DND-41 (cell line): ENCODE results near the gene DPY19L1.

Experiments
- ATAC-seq: fragments of 200-7000 bp; cut with Tn5 transposase; 3 replicates; pipeline ENCODE4 v1.9.1; 2021; ENCODE audit warnings: low read depth; ENCODE audit not compliant: insufficient read depth
- DNase-seq: peaks from one replicate; pipeline ENCODE4 v3.0.0-alpha.2; 2020
- H2AFZ ChIP-seq: 2 replicates; pipeline ENCODE4 v1.6.0; 2012; ENCODE audit warnings: low read depth, low read length
- H3K27ac ChIP-seq: 2 replicates; pipeline ENCODE4 v1.5.1; 2012; ENCODE audit warnings: low read length, inconsistent platforms
- H3K27me3 ChIP-seq: fragments of 200-600 bp; sonication (generic); 2 replicates; pipeline ENCODE4 v1.6.0; 2012; ENCODE audit warnings: low read length, mild to moderate bottlenecking, inconsistent platforms; ENCODE audit not compliant: insufficient read depth, poor library complexity
- H3K36me3 ChIP-seq: 2 replicates; pipeline ENCODE4 v1.5.1; 2012; ENCODE audit warnings: low read length, inconsistent platforms; ENCODE audit not compliant: insufficient read depth
- H3K4me1 ChIP-seq: 2 replicates; pipeline ENCODE4 v1.5.1; 2012; ENCODE audit warnings: mild to moderate bottlenecking, low read length; ENCODE audit not compliant: insufficient read depth
- H3K4me2 ChIP-seq: 2 replicates; pipeline ENCODE4 v1.6.0; 2012; ENCODE audit warnings: mild to moderate bottlenecking, moderate library complexity, low read length, inconsistent platforms; ENCODE audit not compliant: insufficient read depth
- H3K4me3 ChIP-seq, 2 experiments: fragments of 200-600 bp in 1 of 2; shearing (Covaris generic) in 1 of 2; 2 replicates each; pipeline ENCODE4 v1.5.1; 2012 to 2016; ENCODE audit warnings: inconsistent platforms in 2 of 2, low read length in 2 of 2, mild to moderate bottlenecking in 2 of 2, low read depth in 1 of 2, moderate library complexity in 1 of 2
- H3K79me2 ChIP-seq: 2 replicates; pipeline ENCODE4 v1.6.0; 2012; ENCODE audit warnings: low read length, inconsistent platforms; ENCODE audit not compliant: insufficient read depth
- H3K9ac ChIP-seq: 2 replicates; pipeline ENCODE4 v1.6.0; 2012; ENCODE audit warnings: low read depth, mild to moderate bottlenecking, inconsistent platforms, low read length, moderate library complexity
- H3K9me3 ChIP-seq: 2 replicates; pipeline ENCODE4 v1.5.1; 2012; ENCODE audit warnings: low read length, moderate library complexity, mild to moderate bottlenecking, inconsistent platforms; ENCODE audit not compliant: insufficient read depth, severe bottlenecking
- H4K20me1 ChIP-seq: 2 replicates; pipeline ENCODE4 v1.6.0; 2012; ENCODE audit warnings: low read length; ENCODE audit not compliant: insufficient read depth
- EZH2 ChIP-seq: IDR thresholded peaks from 3 replicates; pipeline ENCODE4 v1.6.1; 2012; ENCODE audit warnings: borderline replicate concordance, low read depth, mild to moderate bottlenecking, moderate library complexity, low read length, inconsistent platforms; ENCODE audit not compliant: severe bottlenecking
- TF ChIP-seq, protein P1 (sequence below): IDR thresholded peaks from 2 replicates; pipeline ENCODE4 v1.5.1; 2012; ENCODE audit warnings: borderline replicate concordance, low read length, moderate library complexity, mild to moderate bottlenecking; ENCODE audit not compliant: poor library complexity, severe bottlenecking; ENCODE audit errors: extremely low read depth

The DPY19L1 gene

DNA sequence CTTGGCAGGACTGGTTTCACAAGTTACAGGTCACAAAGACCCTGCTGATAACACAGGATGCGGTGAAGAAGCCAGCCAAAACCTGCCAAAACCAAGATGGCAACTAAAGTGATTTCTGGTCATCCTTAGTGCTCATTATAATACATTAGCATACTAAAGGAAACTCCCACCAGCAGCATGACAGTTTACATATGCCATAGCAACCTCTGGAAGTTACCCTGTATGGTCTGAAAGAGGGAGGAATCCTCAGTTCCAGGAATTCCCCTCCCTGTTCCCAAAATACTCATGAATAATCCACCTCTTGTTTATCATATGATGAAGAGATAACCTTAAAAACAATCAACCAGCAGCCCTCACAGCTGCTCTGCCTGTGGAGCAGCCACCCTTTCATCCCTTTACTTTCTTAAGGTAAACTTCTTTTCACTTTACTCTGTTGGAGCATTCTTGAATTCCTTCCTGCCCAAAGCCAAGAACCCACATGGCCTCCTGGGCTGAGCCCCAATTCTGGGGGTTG is 21.9 kb downstream of the DPY19L1 start:
- H4K20me1 ChIP-seq: no peaks in the 10 kb centered on the region; the same call in 1 of the 2 replicates
- H3K4me1 ChIP-seq: no peaks in the 10 kb centered on the region
- ATAC-seq: no peak
- H3K27ac ChIP-seq: no peak overlapping the region
- H3K9me3 ChIP-seq: no peaks in the 10 kb centered on the region
- H3K4me3 ChIP-seq: no peak overlapping the region
- H3K36me3 ChIP-seq: peaks cover 5% of the 10 kb centered on the region; the same call in 1 of the 2 replicates
- H3K9ac ChIP-seq: no peak overlapping the region
- no peaks in the 10 kb centered on the region for H3K79me2 ChIP-seq
- no peak for DNase-seq
- no peak overlapping the region for H2AFZ ChIP-seq
- TF ChIP-seq, protein P1, sequence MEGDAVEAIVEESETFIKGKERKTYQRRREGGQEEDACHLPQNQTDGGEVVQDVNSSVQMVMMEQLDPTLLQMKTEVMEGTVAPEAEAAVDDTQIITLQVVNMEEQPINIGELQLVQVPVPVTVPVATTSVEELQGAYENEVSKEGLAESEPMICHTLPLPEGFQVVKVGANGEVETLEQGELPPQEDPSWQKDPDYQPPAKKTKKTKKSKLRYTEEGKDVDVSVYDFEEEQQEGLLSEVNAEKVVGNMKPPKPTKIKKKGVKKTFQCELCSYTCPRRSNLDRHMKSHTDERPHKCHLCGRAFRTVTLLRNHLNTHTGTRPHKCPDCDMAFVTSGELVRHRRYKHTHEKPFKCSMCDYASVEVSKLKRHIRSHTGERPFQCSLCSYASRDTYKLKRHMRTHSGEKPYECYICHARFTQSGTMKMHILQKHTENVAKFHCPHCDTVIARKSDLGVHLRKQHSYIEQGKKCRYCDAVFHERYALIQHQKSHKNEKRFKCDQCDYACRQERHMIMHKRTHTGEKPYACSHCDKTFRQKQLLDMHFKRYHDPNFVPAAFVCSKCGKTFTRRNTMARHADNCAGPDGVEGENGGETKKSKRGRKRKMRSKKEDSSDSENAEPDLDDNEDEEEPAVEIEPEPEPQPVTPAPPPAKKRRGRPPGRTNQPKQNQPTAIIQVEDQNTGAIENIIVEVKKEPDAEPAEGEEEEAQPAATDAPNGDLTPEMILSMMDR: no peak
- TF ChIP-seq EZH2: no peak
- H3K4me2 ChIP-seq: no peak overlapping the region
- H3K27me3 ChIP-seq: no peaks in the 10 kb centered on the region

DNA sequence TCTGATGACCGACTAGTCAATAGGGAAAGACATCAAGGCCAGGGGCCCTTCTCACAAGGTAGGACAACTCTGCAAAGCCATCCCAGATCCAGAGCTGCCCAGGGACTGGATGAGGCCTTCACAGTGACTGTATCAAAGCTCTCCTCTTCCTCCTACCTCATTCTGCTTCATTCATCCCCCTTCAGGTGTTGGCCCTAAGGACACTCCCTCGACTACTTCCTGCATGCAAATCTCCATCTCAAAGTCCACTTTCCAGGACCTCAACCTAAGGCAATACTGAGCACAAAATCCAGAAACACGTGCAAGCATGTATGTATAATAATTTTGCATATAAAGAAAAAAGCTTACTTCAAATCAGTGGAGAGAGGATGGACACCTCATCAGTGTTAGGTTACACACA is 25.1 kb downstream of the DPY19L1 start:
- H3K4me2 ChIP-seq: no peak overlapping the region
- ATAC-seq (no peak), DNase-seq (no peak)
- TF ChIP-seq EZH2: no peak
- TF ChIP-seq, protein P1: no peak
- H3K4me3 ChIP-seq: no peak overlapping the region
- H3K9ac ChIP-seq: no peak overlapping the region
- H3K27me3 ChIP-seq: no peaks in the 10 kb centered on the region
- no peaks in the 10 kb centered on the region for H3K4me1 ChIP-seq
- H4K20me1 ChIP-seq: no peaks in the 10 kb centered on the region
- no peak overlapping the region for H2AFZ ChIP-seq
- H3K9me3 ChIP-seq: no peaks in the 10 kb centered on the region
- no peaks in the 10 kb centered on the region for H3K79me2 ChIP-seq
- peaks cover 5% of the 10 kb centered on the region; the same call in 1 of the 2 replicates for H3K36me3 ChIP-seq
- H3K27ac ChIP-seq: no peak overlapping the region

GRCh38 chr7:35011085-35011484 is 26.2 kb downstream of the DPY19L1 start:
- H3K36me3 ChIP-seq: peaks cover 5% of the 10 kb centered on the region; the same call in 1 of the 2 replicates
- no peak overlapping the region for H2AFZ ChIP-seq
- no peak overlapping the region for H3K4me3 ChIP-seq
- DNase-seq: no peak
- TF ChIP-seq EZH2: no peak
- TF ChIP-seq, protein P1: no peak
- H4K20me1 ChIP-seq: no peaks in the 10 kb centered on the region
- no peaks in the 10 kb centered on the region for H3K9me3 ChIP-seq
- no peak overlapping the region for H3K9ac ChIP-seq
- no peak for ATAC-seq
- no peaks in the 10 kb centered on the region for H3K27me3 ChIP-seq
- H3K27ac ChIP-seq: no peak overlapping the region
- H3K4me2 ChIP-seq: no peak overlapping the region
- no peaks in the 10 kb centered on the region for H3K4me1 ChIP-seq
- no peaks in the 10 kb centered on the region for H3K79me2 ChIP-seq
